Smooth muscle cell (in vitro differentiated cells): Measurements from ENCODE around the gene KTN1. TPM values are rescaled to one million over a fixed set of nuclear protein-coding genes. Genes with fewer than 3 reads are reported as not detected.

Experiments used
- DNase-seq: peaks from one replicate; lab custom pipeline; 2025; ENCODE audit not compliant: unreplicated experiment; lab: John Stamatoyannopoulos, UW
- H2AFZ ChIP-seq: fragments of 200-600 bp; sonication (generic); 2 replicates; pipeline ENCODE4 v1.6.0; 2016; ENCODE audit warnings: antibody characterized with exemption, low read depth, mild to moderate bottlenecking
- H3F3A ChIP-seq: fragments of 200-600 bp; sonication (generic); 2 replicates; pipeline ENCODE4 v1.6.0; 2017; ENCODE audit warnings: antibody characterized with exemption, low read depth
- H3K27ac ChIP-seq: fragments of 200-600 bp; sonication (generic); 2 replicates; pipeline ENCODE4 v1.5.1; 2016; ENCODE audit warnings: low read depth, mild to moderate bottlenecking
- H3K27me3 ChIP-seq: fragments of 200-600 bp; sonication (generic); 2 replicates; pipeline ENCODE4 v1.6.1; 2016; ENCODE audit warnings: low read depth, mild to moderate bottlenecking
- H3K36me3 ChIP-seq: fragments of 200-600 bp; sonication (generic); 2 replicates; pipeline ENCODE4 v1.5.1; 2016; ENCODE audit warnings: low read depth
- H3K4me1 ChIP-seq: fragments of 200-600 bp; sonication (generic); 2 replicates; pipeline ENCODE4 v1.5.1; 2016; ENCODE audit warnings: low read depth
- H3K4me2 ChIP-seq: fragments of 200-600 bp; sonication (generic); 2 replicates; pipeline ENCODE4 v1.6.0; 2016; ENCODE audit warnings: mild to moderate bottlenecking
- H3K4me3 ChIP-seq: fragments of 200-600 bp; sonication (generic); 2 replicates; pipeline ENCODE4 v1.5.1; 2016; ENCODE audit warnings: mild to moderate bottlenecking
- H3K79me2 ChIP-seq: fragments of 200-600 bp; sonication (generic); 2 replicates; pipeline ENCODE4 v1.6.0; 2016; ENCODE audit warnings: low read depth, mild to moderate bottlenecking
- H3K9ac ChIP-seq: fragments of 200-600 bp; sonication (generic); 2 replicates; pipeline ENCODE4 v1.6.0; 2016; ENCODE audit warnings: low read depth
- H3K9me3 ChIP-seq: fragments of 200-600 bp; sonication (generic); replicated peaks from 2 replicates; pipeline ENCODE4 v1.5.1; 2016; ENCODE audit warnings: low read depth
- H4K20me1 ChIP-seq: fragments of 200-600 bp; sonication (generic); 2 replicates; pipeline ENCODE4 v1.6.0; 2016; ENCODE audit warnings: low read depth
- CTCF ChIP-seq: fragments of 200-600 bp; sonication (generic); IDR thresholded peaks from 2 replicates; pipeline ENCODE4 v1.5.1; 2017; ENCODE audit warnings: borderline replicate concordance, mild to moderate bottlenecking, antibody characterized with exemption; ENCODE audit not compliant: insufficient read depth, poor library complexity, severe bottlenecking
- WGBS: methylation state at CpG from one replicate; pipeline ENCODE4 v1.1.7; 2016; ENCODE audit warnings: low lambda C conversion rate; 5-methylcytosine and 5-hydroxymethylcytosine counted together
- polyA plus RNA-seq: library from polyadenylated mRNA; unstranded; fragments of >200 nt; fragmentation: Nextera tagmentation; extraction: Ambion mirVana; gene quantifications from 2 replicates; pipeline ENCODE4 v1.2.1, GENCODE V29; 2016
- total RNA-seq: library from RNA; depleted of rRNA; stranded (reverse); fragments of >200 nt; gene quantifications from 2 replicates; pipeline ENCODE4 v1.2.3, GENCODE V29; 2014

The KTN1 gene
- total and polyA plus RNA-seq, 2 experiments from 2014 or later, result 84.8 to 119 TPM

- no peak for DNase-seq
- peaks cover under 1% of the 10 kb centered on the region for H4K20me1 ChIP-seq
- no peak overlapping the region for H3K9ac ChIP-seq
- H3K79me2 ChIP-seq, result peaks cover 12% of the 10 kb centered on the region
- no peak overlapping the region for H3K27ac ChIP-seq
- no peaks in the 10 kb centered on the region for H3F3A ChIP-seq
- H3K4me2 ChIP-seq, result no peak overlapping the region
- peaks cover 53% of the 10 kb centered on the region for H3K36me3 ChIP-seq
- no peak overlapping the region for H2AFZ ChIP-seq
- H3K27me3 ChIP-seq, result no peaks in the 10 kb centered on the region
- H3K4me1 ChIP-seq, result no peaks in the 10 kb centered on the region
- TF ChIP-seq CTCF, result no peak
- H3K4me3 ChIP-seq, result no peak overlapping the region
- no peaks in the 10 kb centered on the region for H3K9me3 ChIP-seq
Measured at GRCh38 chr14:55641290-55641689, 61.3 kb downstream of the KTN1 start.

- DNase-seq, result no peak
- H3K9ac ChIP-seq, result no peak overlapping the region
- H2AFZ ChIP-seq, result no peak overlapping the region
- no peak overlapping the region for H3K4me2 ChIP-seq
- H3K36me3 ChIP-seq, result peaks cover 53% of the 10 kb centered on the region
- H3K4me3 ChIP-seq, result no peak overlapping the region
- peaks cover 17% of the 10 kb centered on the region for H3K79me2 ChIP-seq
- peaks cover 7% of the 10 kb centered on the region for H4K20me1 ChIP-seq
- no peak for TF ChIP-seq CTCF
- no peaks in the 10 kb centered on the region for H3K9me3 ChIP-seq
- H3K4me1 ChIP-seq, result no peaks in the 10 kb centered on the region
- H3K27me3 ChIP-seq, result no peaks in the 10 kb centered on the region
- no peak overlapping the region for H3K27ac ChIP-seq
- H3F3A ChIP-seq, result no peaks in the 10 kb centered on the region
Measured at GRCh38 chr14:55641954-55642353, 61.9 kb downstream of the KTN1 start.

- Histone ChIP-seq H3K4me2 (no peak overlapping the region), H3K9me3 (no peaks in the 10 kb centered on the region), H3K27me3 (no peaks in the 10 kb centered on the region), H3K36me3 (peaks cover 53% of the 10 kb centered on the region), H3K27ac (no peak overlapping the region), H4K20me1 (peaks cover 7% of the 10 kb centered on the region), H3F3A (no peaks in the 10 kb centered on the region), H3K4me3 (no peak overlapping the region), H3K9ac (no peak overlapping the region), H3K4me1 (no peaks in the 10 kb centered on the region), H2AFZ (no peak overlapping the region), H3K79me2 (peaks cover 17% of the 10 kb centered on the region)
- DNase-seq, result no peak
- WGBS, result 93% methylated on average over 1 of the region's 1 CpG
- TF ChIP-seq CTCF, result no peak
Measured at GRCh38 chr14:55645145-55645544, 65.1 kb downstream of the KTN1 start.
